ENCODE results near the gene ADCY1.
"Not testable (repeated sequence)": the region's sequence is repeated elsewhere in the genome, so short reads cannot be mapped to it uniquely, and the experiment has no call there.

Gene ADCY1

DNA sequence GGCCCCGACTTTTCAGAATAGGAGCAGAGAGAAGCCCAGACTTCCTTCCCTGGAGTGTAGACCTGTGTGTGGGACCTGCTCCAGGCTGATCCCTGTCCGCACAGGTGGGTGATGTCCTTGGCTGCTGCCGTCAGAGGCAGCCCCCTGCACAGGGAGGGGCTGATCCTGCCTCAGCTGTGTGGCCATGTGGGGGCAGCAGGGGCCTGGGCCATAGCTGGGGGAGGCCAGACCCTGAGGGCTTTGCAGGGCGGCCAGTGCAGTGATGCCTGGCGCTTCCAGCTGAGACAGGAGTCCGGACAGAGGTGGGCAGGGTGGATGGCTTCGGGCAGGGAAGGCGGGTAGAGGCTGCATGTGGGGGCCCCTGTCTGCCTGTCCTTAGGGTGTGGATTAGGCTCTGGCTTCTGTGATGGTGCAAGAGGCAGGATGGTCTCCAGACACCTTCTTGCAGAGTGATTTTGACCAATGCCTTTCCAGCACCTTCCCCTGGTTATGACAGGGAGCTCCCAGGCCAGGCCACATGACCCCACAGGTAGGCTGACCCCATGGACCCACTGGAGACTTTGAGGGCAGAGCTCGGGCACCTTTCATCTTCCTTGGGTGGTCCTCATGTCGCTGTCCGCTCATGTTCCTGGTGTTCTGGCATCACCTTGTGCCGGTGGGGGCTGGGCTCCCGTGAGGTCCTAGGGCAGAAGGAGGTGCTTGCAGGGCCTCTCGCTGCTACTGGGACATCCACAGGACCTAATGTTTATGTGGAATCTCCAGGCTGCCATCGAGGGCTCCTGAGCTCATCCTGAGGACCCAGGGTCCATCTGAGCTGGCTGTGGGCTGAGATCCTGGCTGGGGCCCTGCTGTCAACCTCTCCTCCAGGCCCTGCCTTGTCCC lies 141.5 kb downstream of the ADCY1 start:
- no peak for DNase-seq

DNA sequence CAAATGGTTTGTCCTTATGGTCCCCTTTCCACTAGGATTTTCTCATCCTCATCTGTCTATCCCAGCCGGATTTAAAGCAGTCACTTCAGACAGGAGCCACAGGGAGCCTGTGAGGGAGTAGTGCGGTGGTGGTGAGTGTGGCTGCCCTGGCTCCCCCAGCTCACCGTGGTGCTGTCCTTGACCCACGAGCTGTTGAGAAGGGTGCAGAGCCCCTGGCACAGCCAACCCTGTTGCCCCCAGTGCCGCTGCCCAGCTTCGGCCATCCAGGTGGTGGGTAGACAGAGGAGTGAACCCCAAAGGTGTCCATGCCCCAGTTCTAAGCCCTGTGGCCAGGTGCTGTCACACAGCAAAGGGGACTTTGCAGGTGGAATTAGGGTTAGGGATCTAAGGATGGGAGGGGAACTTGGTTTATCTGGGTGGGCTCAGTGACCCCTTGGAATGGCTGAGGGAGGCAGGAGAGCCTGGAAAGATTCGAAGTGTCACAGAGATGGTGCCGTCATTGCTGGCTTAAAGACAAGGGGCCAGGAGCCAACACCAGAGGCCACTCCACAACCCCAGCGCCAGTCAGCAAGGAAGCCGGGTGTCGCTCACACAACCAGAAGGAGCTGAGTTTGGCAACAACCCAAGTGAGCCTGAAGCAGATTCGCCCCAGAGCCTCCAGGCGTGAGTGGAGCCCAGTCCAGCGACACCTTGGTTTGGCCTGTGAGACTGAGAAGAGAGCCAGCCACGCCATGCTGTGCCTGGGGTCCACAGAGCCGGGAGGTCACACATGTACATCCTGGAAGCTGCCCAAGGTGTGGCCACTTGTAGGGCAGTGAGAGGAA lies 142.4 kb downstream of the ADCY1 start:
- DNase-seq: no peak

DNA sequence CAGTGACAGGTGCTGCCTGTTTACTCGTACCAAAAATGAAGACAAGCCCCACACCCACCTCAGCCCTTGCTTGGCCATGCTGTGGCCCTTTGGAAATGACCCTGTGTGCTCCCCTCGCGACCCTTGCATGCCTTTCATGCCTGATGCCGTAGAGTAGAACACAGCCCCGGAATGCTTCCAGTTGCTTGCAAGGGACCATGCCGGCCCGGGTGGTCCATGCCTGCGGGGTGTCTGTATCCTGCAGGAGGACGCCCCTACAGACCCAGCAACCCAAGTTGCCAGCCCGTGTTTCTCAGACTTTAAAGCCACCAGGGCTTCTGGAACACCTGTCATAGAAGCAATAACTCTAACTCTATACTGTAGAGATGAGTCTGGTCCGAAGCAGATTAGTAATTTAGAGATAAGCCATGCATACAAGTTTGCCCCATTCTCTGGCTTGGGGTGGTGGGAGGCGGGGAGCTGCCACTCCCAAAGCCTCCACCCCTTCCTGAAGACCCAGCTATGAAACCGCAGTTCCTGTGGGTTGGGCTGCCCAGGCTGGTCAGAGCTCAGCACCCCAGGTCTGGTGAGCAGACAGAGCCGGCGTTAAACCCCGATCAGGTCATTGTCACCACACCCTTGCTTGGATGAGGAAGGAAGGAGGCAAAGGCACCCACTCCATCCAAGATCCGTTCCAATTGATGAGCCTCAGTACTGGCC lies 143.5 kb downstream of the ADCY1 start:
- no peak for DNase-seq

DNA sequence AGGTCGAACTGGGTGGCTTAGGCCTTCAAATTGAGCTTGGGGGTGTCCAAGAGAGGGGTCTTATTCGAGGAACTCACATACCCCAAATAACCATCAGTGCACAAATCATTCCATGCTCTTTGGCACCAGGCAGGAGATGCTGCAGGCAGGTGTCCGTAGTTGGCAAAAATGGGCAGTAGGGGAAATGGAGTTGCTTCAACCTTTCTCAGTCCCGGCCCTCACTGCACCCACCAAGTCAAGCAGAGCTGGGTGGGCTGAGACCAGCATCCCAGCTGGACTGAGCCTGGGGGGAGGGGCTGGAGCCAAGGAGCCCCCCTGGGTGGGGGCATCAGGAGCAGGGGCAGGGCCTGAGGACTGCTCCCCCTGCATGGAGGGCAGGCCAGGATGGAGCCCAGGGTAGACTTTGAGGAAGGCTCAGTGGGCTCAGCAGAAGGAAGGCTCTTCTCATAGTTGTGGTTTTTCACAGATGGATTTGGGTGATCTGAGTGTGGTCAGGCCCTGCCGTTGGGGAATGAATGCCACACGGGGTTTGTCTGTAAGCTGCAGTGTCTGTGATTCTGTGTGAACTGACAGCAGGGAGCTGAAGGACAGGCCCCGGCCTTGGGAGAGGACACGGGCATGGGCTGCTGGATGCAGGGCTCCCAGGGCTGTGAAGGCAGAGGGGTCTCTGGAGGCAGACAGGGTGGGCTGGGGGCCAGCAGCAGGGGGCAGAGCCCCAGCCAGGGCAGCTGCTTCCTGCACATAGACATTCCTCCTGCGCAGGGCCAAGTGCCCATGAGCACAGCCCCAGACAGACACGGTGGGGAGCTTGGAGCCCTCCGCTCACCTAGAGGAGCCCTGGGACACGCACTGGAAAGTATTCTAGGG lies 144.5 kb downstream of the ADCY1 start:
- DNase-seq: no peak

DNA sequence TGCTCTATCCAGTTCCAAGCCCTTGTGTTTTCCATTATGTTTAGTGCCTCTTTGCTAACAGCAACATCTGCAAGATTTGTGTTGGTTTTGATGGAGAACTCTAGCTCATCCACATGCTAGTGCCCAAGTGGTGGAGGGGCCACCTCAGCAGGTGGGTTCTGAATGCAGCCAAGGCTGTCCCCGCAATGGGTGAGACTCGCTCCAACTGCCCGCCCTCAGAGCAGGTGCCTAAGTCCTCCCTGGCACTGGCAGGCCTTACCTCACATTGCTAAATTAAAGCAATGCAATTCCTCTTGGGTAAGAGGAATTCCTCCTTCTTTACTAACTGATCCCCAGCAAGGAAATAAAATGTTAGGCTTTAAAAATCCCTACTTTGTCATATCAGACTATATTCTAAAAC lies 146.8 kb downstream of the ADCY1 start:
- DNase-seq: no peak

DNA sequence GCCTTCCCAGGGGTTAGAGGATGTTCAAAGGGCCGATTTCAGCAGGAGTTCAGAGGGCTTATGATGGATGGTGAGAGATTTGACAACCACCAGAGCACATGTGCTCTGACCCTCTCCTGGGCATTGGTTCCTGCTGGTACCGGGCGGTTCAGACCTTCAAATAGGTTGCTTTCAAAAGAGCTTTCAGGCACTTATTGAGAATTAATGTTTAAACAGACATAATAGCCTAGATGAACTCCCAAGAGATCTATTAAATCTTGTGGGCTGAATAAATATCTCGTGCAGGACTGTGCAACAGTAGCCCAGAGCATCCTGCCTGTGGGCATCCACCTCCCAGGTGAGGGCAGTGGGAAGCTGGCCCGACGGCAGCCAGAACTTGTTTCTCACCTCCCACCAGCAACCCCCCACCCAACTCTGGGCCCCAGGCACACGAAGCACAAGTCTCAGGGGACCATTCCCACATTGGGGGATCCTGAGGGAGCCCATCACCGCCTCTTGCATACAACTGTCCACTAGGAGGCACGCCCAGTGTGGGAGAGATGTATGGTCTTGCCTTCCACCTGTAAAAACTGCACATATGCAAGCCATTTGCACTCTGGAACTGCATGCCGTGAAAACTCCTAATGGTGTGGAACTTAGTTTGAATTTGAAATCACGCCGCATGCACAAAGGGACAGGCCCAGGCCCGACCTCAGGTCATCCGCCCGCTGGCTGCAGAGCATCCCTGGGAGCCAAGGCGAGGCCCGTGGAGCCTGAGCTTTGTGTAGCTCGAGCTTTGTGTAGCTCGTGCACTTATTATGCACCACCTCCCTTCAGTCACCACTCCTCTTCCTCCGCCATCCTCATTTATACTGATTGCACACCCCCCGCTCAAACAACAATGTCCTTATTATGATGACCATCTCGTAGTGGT lies 147.8 kb downstream of the ADCY1 start:
- DNase-seq: no peak

DNA sequence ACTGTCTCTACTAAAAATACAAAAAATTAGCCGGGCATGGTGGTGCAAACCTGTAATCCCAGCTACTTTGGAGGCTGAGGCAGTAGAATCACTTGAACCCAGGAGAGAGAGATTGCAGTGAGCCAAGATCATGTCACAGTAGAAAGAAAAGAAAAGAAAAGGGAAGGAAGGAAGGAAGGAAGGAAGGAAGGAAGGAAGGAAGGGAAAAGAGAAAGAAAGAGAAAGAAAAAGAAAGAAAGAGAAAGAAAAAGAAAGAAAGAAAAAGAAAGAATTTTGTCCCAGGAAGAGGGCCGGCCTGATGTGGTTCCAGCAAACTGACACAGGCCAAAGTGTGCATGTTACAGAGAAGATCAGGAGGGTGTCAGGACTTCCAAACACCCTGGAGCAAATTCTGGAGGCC lies 151.1 kb downstream of the ADCY1 start:
- not testable (repeated sequence) for DNase-seq

DNA sequence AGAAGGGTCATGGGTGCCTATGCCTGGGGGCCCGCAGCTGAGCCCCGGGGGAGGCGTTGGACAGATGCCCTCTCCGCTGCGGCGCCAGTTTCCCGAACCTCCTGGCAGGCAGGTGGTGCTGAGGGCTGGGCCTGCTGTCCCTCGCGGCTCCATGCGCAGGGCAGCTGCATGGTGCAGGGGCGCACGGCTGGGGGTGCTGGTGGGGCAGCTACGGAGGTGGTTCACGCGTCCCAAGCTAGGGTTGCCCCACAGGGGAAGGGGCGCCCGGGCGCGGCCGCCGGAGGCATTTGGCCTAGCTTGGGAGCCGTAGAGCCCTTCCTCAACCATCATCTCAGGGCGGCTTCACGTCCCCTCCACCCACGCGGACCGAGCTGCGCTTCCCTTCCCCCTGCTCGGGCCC lies 152.7 kb downstream of the ADCY1 start:
- DNase-seq: no peak

DNA sequence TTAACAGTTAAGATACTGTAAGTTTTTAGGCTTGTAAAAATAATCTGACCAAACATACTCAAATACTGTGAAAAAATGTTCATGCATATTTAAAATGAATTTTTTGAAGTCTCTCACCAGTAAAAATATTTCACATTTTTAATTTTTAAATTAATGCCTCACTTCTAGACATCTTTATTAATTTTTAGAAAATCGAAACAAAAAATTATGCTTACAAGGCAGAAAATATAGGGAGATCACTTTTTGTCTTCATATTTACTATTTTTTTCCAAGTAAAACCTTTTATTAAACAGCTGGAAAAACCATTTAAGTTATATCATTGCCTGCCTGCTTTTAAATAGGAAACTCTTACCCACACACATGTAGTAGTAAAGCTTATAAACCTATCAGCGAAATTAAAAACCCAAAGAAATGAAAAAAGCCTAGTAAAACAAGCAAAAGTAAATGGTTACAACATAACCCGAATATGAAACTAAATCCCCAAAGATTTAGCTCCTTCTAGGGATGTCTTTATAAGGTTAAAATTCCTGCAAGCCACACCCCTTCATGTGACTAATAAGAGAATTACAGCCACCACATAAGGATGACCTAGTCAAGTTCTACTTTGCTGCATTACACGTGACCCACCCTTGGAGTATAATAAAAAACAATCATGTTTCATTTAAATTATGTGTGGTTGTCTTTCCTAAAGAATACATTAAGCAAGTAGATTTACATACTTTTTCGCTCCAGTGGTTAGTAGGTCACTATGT lies 157.7 kb downstream of the ADCY1 start:
- DNase-seq: not testable (repeated sequence)

DNA sequence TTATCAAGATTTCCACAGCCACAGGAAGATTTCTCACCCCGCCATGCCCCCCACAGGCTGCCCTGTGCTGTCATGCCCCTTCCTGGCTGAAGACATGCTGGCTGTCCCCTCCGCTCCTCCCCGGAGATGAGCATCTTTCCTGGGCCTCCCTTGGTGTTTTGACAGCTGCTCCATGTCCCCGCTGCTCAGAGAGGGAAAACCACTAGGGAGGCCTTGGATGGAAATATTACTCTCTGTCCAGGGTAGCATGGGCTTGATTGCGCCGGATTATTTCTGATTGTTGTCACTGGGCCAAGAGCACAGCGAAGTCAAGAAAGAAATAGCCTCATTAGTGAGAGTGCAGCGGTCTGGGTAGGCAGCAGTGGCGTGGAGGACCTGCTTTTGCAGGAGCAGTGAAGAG lies 164.8 kb downstream of the ADCY1 start:
- DNase-seq: not testable (repeated sequence)

DNA sequence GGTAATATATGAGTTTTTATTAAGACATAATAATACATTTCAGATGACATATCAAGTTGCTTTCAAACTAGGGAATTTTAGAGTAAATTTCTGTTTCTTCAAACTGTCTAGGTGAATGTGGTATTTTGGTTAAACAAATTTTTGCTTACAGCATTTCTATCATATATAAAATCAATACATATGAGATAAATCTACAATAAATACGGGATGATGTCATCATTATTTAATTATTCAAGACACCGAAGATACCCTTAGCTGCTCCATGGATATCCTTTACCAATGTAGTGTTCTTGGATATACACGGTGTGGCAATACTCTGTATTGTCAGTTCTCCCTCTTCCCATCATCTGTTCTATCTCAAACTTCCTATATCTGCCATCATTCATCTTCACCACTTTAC lies 166.4 kb downstream of the ADCY1 start:
- DNase-seq: not testable (repeated sequence)

DNA sequence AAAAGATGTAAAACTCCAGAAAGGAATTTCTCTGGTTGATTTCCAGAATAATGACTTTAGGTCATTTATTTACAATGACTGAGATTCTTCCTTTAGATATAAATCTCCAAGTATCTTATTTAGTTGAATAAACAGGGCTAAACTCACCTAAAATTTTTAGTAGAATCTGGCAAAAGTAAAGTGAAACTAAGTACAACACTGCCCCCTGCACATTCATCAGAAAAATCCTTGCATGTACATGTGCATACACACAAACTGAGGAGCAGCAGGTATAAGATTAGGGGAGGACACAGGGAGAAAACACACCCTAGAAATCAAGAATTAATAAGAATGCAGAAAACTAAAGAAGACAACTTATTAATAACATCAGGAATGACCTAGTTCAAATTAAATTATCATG lies 174.8 kb downstream of the ADCY1 start:
- not testable (repeated sequence) for DNase-seq

DNA sequence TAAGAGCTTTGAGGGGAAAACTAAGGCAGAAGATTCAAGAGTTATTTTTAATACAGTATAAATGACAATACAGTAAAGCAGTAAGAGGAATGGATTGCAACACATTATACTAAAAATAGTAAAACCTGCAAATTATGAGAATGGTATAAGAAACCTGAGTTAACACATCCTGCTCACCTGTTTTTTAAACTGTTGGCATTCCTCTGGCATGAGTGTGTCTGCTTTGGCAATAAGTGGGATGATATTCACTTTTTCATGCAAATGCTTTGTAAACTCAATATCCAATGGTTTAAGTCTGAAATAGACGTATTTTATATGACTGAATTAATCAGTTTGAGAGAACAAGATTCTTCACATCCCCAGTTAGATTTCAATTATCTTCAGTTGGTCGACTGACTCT lies 177.2 kb downstream of the ADCY1 start:
- not testable (repeated sequence) for DNase-seq

DNA sequence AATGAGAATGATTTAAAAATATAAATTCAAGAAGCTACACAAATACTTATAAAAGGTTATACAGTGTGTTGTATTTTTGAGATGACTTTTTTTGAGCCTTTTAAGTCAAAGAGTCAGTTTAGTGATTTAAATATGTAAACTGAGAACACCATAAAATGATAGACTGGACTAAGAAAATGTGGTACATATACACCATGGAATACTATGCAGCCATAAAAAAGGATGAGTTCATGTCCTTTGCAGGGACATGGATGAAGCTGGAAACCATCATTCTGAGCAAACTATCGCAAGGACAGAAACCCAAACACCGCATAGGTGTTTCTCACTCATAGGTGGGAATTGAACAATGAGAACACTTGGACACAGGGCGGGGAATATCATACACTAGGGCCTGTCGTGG lies 182.2 kb downstream of the ADCY1 start:
- not testable (repeated sequence) for DNase-seq

DNA sequence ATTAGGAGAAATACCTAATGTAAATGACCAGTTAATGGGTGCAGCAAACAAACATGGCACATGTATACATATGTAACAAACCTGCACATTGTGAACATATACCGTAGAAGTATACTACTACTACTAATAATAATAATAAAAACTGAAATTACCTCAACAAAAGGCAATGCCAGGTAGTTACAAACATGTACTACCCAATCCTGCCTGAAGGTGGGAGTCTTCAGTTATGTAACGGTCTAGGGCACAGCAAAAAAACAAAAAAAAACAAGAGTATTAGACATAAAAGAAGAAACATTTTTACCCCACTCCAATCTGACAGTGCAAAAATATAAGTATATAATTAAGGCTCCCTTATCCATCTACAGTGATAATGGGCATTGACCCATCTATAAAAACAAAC lies 182.6 kb downstream of the ADCY1 start:
- DNase-seq: not testable (repeated sequence)

DNA sequence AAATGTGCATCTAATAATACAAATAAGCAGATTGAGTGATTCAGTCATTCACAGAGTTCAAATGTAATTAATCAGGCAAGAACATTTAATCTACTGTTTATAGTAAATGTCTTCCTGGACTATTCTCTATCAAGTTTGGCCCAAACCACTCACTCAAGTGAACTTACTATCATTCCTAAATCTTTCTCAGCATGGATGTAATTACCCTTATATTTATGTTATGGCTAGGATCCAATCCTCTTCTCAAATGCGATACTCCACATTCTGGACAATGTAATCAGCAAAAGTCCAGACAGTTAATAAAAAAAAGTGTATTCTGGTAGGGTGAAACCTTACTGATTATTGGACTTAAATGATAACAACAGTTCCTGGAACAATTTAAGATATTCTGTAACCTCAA lies 185.3 kb downstream of the ADCY1 start:
- DNase-seq: not testable (repeated sequence)

DNA sequence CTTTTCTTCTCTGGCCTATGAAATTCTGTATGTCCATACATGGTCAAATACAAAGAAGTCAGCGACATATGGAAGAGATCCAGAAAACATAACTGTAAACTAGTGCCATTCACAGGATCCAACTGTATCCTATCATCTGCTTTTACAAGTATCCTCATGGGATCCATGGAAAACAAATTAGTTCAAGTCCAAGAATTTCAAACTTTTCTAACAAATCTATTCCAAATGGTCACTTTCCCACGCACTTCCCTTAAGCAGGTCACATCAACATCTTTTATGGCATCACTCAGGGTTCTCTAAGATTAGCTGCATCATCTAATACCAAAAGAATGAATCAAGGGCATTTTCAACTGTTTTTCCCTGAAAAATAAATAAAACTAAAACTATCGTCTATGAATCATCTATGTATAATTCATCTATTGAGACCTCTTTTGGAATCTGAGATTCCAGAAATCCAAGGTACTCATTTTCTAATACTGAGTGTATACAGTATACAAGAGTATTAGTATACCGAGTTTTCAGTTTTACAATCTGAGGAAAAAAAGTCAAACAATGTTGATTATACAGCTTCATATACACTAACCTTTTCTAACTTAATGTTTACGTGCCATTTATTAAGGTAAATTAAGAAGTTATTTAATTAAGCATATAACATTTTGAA lies 187.5 kb downstream of the ADCY1 start:
- not testable (repeated sequence) for DNase-seq

DNA sequence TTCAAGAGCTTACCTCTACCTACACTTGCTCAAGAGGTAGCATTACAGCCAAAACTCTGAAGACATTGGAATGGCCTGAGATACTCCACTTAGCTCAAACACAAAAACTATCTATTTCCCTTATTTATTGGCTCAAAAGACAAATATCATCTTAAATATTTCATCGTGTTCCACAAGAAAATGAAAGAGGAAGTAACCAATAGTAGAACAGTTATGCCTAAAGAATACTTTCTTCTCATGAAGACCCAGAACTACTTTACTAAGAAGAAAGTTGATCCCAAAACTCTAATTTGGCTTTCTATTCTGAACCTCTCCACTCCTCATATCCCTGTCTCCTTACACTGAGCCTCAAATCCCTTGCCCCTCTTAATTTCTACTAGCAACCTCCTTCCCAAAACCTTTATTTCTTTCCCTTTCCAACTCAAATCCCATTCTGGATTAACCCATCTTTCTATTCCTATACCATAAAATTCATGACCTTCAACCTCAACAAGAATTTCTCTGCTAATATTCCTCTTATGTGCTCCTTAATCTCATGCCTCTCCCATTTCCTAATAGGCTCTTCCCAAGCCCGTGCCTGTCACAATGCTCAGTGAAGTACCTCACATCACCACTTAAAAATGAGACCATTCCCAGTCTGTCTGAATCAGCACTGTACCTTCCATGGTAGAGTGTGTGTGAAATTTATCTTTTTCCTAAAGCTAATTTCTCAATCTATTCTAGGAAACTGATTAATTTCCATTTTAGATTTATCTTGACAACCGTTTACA lies 188.2 kb downstream of the ADCY1 start:
- not testable (repeated sequence) for DNase-seq
